NCI-H748 treated with DMSO at 0.1 percent for 48 hours (cell line): ENCODE measurements around the gene EEFSEC.

Experiments
- DNase-seq: peaks from one replicate; lab custom pipeline; 2025; lab: John Stamatoyannopoulos, UW

EEFSEC gene

GRCh38 chr3:128242818-128243601, 89.7 kb downstream of the EEFSEC start:
- DNase-seq, result no peak

GRCh38 chr3:128243602-128244504, 90.6 kb downstream of the EEFSEC start:
- no peak for DNase-seq

GRCh38 chr3:128245460-128245859, 92.2 kb downstream of the EEFSEC start:
- DNase-seq, result no peak

- no peak for DNase-seq
Observed at GRCh38 chr3:128247666-128248409, 94.6 kb downstream of the EEFSEC start.

GRCh38 chr3:128252083-128252482, 98.8 kb downstream of the EEFSEC start:
- no peak for DNase-seq

- DNase-seq, result no peak
Observed at GRCh38 chr3:128253150-128253549, 99.9 kb downstream of the EEFSEC start.

GRCh38 chr3:128254066-128254590, 100.8 kb downstream of the EEFSEC start:
- no peak for DNase-seq

- DNase-seq, result no peak
Observed at GRCh38 chr3:128254967-128255366, 101.7 kb downstream of the EEFSEC start.

GRCh38 chr3:128256131-128256530, 102.8 kb downstream of the EEFSEC start:
- no peak for DNase-seq

GRCh38 chr3:128257632-128258031, 104.4 kb downstream of the EEFSEC start:
- DNase-seq, result no peak

- no peak for DNase-seq
Observed at GRCh38 chr3:128260275-128260674, 107.0 kb downstream of the EEFSEC start.

GRCh38 chr3:128262457-128262856, 109.2 kb downstream of the EEFSEC start:
- DNase-seq, result no peak

GRCh38 chr3:128263118-128263517, 109.8 kb downstream of the EEFSEC start:
- no peak for DNase-seq

- no peak for DNase-seq
Observed at GRCh38 chr3:128263946-128264345, 110.7 kb downstream of the EEFSEC start.

- DNase-seq, result no peak
Observed at GRCh38 chr3:128266453-128266852, 113.2 kb downstream of the EEFSEC start.

- DNase-seq, result no peak
Observed at GRCh38 chr3:128267541-128267940, 114.3 kb downstream of the EEFSEC start.

- no peak for DNase-seq
Observed at GRCh38 chr3:128269006-128269775, 115.9 kb downstream of the EEFSEC start.

- no peak for DNase-seq
Observed at GRCh38 chr3:128269796-128270195, 116.5 kb downstream of the EEFSEC start.

GRCh38 chr3:128270559-128271492, 117.5 kb downstream of the EEFSEC start:
- DNase-seq, result no peak
